NCI-H226 (cell line): Measurements from ENCODE around the gene OTULINL.
"Not testable (repeated sequence)": the region's sequence is repeated elsewhere in the genome, so short reads cannot be mapped to it uniquely, and the experiment has no call there.

ENCODE experiments used
- DNase-seq: peaks from one replicate; pipeline ENCODE4 v3.0.0-alpha.2; 2015

The OTULINL gene

DNA sequence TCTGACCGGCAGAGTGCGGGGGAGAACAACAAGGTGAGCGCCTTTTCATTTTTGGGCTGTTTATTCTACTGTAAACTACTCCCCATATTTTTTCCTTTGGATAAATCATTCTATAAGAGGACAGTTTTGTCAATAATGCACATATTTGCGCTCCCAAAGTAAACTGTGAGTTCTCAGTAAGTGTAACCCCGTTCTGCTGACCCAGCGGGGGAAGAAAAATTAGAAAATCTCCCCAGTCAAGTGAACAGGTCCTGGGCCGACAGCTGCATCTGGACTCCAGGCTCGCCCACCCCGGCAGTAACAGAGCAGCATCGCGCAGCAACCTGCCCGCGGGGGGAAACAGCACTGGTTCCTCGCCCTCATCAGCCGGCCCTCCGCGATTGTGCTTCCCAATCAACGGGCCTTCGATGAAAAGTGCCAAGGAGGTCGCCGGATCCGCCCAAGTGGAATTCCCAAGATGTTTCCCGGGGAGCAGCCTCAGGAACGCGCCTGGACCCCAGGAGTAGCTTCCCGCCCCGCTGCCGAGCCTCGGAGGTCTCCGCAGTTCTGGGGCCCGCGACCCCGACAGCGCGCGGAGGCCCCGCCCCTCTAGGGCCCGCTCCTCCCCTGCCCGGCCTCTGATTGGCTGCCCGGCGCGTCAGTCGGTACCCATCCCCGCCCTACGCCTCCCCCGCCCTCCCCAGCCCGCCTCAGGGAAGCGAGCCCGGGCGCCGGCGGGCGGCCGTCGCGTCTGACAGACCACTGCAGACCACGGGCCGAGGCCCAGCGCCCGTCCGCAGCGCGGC lies at the start of gene OTULINL:
Gene OTULINL (plus strand): TSS at position 687 of the 785 bp plus-strand sequence. CDS start 103 bp downstream, outside the sequence.
- DNase-seq, result peak; percentile 66

DNA sequence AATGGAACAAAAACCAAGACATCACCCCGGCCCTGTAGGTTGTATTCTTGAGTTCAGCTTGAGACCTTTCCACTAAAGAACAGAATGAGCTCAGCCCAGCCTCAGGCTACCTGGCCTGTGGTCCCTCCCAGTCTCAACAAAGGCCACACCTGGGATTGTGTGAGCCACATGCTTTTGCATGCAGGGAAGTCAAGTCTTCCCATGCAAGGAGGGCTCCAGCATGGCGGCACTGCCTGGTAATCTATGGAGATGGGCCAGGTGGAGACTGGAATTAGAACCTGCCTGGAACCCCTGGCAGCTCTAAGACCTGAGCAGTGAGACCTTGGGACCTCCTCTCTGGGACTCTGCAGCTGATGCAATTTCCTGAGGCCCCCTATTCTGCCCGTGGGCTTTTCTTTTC lies 49.4 kb upstream of the OTULINL start:
- DNase-seq, result no peak

DNA sequence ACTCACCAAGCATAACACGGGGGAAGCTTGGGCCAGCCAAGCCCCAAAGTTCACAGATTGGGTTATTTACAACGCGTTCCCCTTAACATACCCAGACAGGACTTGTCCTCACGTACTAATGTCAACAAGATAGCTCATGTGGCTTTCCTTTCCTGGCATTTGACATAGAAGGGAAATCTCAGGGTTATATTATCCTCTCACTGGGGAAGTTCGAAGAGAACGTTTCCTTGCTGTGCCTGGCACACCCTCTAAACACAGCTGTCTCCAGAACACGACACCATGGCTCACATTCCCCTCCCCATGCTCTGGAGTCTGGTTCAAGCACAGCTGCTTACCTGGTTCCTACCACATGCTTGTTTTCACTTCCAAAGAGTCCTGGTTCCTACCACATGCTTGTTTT lies 46.8 kb upstream of the OTULINL start:
- DNase-seq, result no peak

DNA sequence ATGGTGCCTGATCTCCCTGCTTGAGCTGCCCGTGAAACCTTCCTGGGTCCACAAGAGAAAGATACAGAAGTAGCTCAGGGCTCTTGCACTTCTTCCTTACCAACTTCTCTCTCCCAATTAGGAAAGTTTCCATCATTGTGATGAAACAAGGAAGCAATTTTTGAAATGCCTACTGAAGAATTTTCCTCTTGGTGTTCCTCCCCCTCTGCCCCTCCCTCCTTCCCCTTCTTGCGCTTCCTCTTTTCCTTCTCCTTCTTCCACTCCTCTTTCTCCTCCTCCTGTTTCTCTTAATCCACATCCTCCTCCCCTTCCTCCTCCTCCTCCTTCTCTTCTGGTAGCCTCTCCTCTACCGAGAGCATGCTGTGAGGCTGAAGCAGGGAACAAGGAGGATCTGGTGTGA lies 36.3 kb upstream of the OTULINL start:
- no peak for DNase-seq

DNA sequence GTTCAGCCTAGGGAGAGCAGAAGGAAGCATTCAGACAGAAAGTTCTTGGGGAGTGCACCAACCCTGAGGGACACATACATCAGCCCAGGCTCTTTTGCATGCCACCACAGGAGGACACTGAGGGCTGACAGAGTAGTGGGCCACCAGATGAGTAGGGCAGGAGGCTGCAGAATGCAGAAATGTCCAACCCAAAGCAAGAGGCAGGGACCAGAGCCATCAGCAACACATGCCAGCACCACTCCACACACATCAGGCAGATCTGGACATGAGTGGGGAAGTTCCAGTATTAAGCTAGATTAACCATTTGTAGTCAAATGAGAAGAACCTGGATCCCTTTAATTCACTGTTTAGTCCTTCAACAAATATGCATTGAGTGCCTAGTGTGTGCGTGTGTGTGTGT lies 35.7 kb upstream of the OTULINL start:
- no peak for DNase-seq

DNA sequence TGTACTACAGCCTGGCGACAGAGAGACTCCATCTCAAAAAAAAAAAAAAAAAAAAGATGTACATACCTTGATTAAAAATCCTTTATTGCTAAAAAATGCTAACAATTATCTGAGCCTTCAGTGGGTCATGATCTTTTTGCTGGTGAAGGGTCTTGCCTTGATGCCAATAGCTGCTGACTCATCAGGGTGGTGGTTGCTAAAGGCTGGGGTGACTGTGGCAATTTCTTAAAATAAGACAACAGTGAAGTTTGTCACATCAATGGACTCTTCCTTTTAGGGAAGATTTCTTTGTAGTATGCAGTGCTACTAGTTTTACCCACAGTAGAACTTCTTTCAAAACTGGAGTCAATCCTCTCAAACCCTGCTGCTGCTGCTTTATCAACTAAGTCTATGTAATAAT lies 33.9 kb upstream of the OTULINL start:
- no peak for DNase-seq

DNA sequence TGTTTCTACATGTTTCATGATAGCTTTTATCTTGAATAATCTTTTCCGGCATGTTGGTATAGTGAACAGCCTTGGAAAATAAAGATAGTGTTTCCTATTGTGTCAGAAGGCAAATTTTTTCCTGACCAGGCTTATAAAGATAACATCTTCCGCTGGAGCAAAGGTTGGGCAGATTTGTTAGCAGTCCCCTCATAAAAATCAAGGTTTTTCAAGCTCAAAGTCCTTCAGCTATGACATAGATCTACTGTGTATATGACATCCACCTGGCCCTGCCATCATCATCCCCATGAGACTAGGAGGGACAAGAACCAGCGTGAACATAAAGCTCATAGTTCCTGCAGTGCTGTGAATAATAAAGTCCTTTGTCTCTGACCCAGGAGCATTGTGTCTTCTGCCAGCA lies 30.4 kb upstream of the OTULINL start:
- DNase-seq, result no peak

DNA sequence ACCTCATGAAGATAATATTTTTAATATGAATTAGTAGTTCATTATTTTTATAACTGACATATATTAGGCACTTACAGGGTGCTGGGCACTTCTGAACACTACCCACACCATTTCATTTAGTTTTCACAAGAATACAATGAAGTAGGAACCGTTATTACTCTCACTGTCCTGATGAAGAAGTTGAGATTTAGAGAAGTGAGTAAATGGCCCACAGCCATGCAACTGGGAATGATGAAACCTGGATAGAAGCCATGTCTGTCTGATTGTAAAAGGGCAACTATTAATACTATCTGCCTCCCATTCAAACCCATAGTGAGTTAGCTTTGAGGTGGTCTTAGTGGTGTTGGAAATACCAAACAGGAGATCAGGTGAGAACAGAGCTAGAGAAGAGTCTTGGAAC lies 29.6 kb upstream of the OTULINL start:
- no peak for DNase-seq

DNA sequence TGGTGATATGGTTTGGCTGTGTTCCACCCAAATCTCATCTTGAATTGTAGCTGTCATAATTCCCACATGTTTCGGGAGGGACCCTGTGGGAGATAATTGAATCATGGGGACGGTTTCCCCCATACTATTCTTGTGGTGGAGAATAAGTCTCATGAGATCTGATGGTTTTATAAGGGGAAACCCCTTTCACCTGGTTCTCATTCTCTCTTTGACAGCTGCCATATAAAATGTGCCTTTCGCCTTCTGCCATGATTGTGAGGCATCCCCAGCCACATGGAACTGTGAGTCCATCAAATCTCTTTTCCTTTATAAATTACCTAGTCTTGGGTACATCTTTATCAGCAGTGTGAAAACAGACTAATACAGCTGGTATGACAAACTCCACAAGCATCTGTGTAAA lies 27.3 kb upstream of the OTULINL start:
- DNase-seq, result not testable (repeated sequence)

DNA sequence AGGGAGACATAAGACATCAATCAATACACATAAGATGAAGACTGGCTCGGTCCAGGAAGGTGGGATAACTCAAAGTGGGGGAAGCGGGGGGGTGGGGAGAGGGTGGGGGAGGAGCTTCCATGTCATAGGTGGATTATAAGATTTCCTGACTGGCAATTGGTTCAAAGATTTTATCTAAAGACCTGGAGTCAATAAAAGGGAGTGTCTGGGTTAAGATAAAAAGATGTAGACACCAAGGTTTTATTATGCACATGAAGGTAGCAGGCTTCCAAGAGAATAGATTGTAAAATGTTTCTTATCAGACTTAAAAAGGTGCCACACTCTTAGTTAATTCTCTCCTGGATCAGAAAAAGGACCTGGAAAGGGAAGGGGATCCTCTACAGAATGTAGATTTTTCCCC lies 25.6 kb upstream of the OTULINL start:
- no peak for DNase-seq

DNA sequence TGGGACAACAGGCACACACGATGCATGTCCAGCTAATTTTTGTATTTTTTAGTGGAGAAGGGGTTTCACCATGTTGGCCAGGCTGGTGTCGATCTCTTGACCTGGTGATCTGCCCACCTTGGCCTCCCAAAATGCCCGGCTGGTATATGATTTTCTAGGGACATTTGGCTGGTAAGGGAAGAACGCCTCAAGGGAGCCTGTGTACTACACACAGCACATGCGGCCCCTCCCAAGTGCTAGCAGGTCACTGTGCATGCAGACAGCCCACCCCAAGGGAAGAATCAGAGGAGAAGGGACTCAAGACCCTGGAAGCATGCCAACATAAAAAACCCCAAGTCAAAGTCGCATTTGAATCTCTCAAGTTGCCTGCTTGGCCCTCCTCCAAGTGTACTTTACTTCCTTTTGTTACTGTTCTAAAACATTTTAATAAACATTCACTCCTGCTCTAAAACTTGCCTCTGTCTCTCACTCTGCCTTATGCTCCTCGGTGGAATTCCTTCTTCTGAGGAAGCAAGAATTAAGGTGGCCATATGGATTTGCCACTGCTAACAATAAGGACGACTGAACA lies 24.3 kb upstream of the OTULINL start:
- DNase-seq, result no peak

DNA sequence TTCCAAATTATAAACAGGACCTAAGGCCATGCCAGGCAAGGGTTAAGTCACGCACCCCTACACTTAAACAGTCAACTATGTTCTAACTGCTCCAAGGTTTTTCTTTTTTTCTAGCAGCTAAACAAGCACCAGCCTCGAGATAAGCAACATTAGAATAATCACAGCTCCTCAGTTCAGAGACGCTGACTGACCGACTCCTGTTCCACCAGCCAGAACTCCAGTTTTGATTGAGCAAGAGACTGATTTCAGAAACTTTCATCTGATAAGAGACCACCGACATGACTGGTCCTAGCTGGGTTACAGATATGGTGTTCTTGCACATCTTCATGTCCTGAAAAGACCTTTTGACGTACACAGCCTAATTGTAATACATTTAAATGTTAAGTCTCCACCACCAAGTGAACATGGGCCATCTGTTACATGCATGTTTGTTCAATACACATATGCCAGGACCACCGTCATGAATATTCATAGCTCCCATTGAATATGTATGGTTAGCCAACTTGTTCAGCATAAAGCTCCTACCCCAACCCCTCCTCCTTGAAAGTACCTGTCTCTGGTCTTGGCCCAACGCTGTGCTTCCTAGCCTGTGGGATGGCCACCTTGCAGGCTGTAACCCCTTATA lies 23.7 kb upstream of the OTULINL start:
- DNase-seq, result no peak

DNA sequence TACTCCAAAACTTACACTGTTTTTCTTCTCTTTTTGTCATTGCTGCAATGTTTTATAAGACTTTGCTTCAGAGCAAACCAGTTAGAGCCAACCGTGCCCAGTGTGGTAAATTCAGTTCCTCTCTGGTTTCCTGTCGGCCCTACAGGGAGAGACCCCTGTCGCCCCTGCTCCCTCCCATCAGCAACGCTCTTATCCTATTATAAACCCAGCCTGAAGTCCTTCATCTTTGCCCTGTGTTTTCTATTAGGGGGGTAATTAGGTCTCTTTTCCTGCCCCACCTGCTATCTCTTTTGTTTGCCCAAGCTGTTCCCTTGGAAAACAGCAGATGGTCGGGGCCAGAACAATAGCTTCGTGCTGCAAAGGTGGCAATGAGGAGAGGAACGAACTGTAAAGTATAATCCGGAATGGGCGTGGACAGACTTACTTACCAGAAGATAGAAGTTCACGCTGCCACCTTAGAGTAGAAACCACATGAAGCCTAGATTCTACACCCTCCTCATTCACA lies 21.4 kb upstream of the OTULINL start:
- no peak for DNase-seq

DNA sequence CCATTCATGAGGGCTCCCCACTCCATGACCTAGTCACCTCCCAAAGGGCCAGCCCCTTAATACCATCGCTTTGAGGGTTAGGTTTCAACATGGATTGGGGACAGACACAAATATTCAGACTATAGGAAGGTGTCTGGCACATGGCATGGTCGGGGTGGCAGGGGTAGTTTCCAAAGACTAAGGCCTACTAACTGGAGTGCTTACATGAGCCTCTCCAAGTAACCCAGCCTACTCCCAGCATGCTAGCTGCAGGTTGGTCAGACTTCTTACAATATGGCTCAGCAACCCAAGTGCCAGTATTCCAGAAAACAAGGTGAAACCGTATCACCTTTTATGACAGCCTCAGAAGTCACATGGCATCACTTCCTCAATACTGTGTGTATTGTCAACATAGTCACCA lies 19.9 kb upstream of the OTULINL start:
- DNase-seq, result no peak

DNA sequence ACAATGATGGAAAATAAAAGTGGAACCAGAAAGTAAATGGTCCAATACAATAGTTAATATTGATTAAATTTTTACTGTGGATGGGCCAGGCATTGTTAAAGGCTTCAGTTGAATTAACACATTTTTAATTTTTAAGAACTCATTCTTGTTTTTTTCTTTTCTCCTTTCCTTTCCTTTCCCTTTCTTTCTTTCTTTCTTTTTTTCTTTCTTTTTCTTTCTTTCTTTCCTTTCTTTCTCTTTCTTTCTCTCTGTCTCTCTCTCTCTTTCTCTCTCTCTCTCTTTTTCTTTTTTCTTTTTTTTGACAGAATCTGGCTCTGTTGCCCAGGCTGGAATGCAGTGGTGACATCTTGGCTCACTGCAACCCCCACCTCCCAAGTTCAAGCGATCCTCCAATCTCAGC lies 13.3 kb upstream of the OTULINL start:
- no peak for DNase-seq

DNA sequence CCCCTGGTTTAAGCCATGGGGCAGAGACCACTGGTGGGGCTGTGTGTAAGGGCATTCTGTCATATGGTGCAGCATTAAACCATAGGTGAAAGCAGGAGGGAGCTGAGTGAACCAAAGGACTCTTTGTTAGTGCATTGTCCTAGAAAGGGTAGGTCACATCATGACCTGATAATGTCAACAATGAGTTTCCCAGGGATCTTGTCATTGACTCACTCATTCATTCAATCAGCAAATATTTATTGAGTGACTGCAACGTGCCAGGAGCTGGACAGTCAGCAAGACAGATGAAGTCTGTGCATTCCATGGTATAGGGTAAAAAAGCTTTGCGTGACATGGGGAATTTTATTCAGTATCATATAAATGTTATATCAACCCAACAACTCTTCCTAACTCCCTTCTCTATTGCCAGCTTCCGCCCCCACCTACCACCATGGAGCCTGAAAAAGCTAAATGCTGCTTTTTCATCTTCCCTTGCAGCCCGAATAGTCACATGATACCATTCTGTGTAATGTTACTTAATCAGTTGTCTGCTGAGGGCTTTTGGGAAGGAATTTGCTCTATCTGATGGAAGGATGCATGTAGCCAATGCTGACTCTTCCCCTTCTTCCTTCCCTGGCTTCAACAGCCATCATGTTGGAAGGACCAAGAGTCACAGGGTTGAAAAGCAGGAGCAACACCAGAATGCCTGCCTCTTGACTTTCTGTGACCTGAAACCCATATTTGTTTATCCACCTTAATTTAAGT lies 11.5 kb upstream of the OTULINL start:
- no peak for DNase-seq

DNA sequence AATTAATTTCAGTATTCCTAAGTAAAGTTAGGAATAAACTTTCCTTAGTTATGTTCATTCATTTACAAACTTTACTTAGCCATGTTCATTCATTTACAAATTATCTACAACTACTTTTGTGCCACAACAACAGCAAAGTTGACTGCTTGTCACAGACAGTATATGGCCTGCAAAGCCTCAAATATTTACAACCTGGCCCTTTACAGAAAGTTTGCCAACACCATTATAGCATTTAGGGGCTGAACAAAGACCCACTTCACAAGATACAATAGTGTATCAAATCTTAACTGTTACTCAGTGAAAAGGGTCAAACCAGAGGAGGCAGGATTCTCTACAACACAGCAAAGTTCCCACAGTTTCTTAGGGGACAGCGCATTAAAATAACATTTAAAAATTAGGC lies 9.7 kb upstream of the OTULINL start:
- DNase-seq, result no peak

DNA sequence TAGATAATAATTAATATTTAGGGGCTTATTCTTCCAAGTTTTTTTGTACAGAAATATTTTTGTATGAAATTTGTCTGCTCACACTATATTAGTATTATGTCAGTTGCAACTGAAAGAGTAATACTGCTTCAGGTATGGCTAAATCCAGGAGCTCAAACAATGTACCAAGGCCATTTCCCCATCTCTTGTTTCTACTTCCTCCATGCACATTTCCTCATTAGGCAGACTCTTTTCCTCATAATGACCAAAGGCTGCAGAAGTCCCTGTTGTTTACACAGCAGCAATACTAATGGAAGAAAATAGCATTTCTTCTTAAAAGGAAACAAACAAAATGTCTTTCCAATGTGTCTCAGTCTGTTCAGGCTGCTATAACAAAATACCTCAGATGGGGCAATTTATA lies 9.2 kb upstream of the OTULINL start:
- DNase-seq, result no peak

DNA sequence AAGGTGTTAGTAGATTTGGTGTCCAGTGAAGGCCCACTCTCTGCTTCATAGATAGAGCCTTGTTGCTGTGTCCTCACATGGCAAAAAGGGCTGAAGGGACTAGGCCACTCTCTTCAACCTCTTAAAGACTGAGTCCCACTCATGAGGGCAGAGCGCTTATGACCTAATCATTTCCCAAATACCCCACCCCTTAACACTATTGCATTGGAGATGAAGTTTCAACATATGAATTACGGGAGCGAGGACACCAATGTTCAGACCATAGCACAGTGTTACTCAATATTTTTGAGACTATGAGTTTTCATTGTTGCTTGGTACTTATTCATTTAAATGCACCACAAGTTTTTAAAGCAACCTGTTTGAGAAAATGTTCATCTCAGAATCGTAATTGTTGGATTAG lies 8.8 kb upstream of the OTULINL start:
- no peak for DNase-seq

DNA sequence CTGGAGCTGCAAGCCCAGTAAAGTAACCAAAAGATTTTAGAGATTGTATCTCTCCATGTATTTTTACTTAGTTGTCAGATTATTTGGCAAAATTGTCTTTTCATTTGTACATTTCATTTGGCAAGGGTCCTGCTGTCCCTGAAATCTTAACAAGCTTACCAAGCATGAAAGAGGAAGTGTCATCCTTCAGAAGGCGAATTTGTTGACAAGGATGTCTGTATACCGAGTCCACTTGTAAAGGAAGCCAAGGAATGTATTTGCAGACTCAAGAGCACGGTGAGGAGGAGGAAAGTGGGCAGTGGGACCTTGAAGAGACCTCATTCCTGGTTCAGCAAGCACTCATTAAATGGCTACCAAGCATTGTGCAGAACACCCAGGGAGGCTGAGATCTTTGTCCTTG lies 7.5 kb upstream of the OTULINL start:
- no peak for DNase-seq

DNA sequence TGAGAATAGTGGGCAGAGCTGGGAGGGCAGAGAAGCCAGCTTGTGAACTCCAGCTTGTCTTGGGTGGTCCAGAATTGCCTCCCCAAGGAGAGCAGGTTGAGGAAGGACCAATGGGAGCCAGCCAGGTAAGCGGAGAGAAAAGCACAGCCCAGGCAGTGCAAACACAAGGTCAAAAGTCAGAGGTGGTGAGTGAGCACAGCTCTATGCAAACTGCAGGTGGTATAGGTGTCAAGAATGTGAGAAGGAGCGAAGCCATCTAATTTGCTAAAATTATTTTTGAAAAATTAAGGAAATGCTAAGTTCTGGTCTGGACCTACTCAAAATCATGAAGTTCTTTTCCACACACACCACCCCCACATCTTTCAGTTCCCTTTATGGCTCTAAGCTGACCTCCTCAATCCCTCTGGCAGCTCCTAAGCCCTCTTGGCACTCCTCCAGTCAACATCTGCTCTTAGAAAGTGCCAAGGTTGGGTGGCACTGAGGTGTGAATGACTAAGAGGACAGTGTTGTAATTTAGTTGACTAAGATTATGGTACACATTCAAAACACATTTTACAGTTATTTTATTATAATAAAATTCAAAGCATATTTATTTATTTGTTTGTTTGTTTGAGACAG lies 6.6 kb upstream of the OTULINL start:
- DNase-seq, result no peak

DNA sequence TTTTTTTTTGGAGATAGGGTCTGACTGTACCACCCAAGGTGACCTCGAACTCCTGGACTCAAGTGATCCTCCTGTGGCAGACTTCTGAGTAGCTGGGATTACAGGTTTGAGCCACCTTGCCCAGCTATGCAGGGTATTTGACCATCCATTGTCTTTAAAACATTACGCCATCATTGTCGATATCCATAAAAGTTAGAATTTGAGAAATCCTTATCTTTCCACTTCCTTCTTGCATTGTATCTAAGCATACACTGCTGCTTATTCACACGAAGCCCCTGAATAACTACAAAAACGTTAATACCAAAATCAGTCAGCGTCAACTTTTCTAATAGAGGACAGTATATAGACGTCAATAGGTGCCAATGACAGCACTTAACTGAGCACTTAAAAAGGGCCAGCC lies 5.4 kb upstream of the OTULINL start:
- DNase-seq, result no peak

DNA sequence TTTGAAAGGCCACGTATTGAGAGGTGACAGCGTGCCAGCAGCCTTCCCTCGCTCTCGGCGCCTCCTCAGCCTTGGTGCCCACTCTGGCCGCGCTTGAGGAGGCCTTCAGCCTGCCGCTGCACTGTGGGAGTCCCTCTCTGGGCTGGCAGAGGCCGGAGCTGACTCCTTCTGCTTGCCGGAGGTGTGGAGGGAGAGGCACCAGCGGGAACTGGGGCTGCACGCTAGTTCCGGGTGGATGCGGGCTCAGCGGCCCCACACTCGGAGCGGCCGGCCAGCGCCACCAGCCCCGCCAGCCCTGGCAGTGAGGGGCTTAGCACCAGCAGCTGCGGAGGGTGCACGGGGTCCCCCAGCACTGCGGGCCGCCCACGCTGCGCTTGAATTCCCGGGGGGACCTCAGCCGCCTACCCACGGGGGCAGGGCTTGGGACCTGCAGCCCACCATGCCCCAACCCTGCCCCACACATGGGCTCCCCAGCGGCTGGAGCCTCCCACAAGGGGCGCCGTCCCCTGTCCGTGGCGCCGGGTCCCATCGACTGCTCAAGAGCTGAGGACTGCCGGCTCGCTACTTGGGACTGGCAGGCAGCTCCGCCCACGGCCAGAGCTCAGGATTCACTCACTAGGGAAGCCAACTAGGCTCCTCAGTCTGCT lies 4.4 kb upstream of the OTULINL start:
- no peak for DNase-seq
